HG03457 (cell line): ENCODE data around the gene CCDC116.
"Not testable (repeated sequence)": the region's sequence is repeated elsewhere in the genome, so short reads cannot be mapped to it uniquely, and the experiment has no call there.

ENCODE experiments used
- ATAC-seq: cut with Tn5 transposase; IDR thresholded peaks from one replicate; pipeline ENCODE4 v1.9.1; 2021; ENCODE audit warnings: moderate number of reproducible peaks; ENCODE audit not compliant: unreplicated experiment

The CCDC116 gene

DNA sequence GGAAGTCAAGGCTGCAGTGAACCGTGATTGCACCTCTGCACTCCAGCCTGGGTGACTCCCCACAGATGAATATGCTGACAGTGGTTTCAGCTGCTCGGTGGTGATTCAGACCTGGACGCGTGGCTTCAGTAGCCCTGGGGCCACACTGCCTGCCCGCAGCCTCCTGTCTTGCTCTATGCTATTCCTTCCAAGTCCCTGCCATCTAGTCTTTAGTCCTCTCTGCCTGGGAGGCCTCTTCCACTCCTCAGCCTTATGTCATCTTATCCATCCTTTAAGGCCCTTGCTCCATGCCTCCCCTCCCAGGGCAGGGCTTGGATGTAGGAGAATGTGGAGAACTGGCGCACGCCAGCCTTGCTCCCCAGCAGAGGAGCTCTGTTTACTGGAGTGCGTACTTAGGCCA lies 25.8 kb upstream of the CCDC116 start:
- ATAC-seq: no peak

DNA sequence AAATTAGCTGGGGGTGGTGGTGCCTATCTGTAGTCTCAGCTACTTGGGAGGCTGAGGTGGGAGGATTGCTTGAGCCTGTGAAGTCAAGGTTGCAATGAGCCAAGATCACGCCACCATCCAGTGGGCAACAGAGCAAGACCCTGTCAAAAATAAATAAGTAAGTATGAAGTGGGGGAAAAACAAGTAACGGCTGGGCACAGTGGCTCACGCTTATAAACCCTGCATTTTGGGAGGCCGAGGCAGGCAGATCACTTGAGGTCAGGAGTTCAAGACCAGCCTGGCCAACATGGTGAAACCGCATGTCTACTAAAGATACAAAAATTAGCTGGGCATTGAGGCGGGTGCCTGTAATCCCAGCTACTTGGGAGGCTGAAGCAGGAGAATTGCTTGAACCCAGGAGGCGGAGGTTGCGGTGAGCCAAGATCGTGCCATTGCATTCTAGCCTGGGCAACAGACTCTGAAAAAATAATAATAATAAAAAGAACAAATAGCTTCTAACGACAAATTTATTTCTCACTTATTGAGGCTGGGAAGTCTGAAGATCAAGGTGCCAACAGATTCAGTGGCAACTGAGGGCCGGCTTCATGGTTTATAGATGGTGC lies 22.9 kb upstream of the CCDC116 start:
- not testable (repeated sequence) for ATAC-seq

DNA sequence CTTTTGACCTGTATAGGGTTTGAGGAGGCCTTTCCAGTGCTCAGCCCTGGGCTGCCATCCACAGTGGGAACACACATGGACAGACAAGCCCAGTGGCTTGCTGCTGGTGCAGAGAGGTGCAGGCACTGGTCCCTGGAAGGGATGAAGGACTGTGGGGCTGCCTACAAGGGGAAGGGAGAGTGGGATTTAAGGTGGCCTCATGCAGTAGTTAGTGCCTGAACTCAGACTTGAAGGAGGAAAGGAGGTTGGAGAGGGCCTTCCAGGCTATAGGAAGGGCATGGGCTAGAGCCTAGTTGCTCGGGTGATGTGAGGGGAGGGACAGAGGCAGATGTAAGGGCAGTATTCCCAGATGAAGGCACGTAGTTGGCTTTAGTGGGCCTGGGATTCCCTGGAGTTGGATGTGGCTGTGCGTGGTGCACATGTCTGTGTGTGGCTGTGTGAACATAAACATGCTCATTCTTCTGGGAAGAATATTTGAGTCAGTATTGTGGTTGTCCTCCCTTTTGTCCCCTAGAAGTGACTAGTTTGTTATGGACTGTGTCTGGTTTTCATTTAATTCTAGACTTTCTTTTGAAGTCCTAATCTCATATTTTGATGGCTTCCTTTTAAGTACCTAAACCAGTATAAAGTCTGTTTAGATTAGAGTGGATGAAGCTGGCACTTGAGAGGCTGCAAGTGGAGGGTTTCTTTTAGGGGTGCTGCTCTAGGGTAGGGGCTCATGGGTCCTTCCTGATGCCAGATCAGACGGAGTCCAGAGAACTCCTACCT lies 21.2 kb upstream of the CCDC116 start:
- no peak for ATAC-seq

DNA sequence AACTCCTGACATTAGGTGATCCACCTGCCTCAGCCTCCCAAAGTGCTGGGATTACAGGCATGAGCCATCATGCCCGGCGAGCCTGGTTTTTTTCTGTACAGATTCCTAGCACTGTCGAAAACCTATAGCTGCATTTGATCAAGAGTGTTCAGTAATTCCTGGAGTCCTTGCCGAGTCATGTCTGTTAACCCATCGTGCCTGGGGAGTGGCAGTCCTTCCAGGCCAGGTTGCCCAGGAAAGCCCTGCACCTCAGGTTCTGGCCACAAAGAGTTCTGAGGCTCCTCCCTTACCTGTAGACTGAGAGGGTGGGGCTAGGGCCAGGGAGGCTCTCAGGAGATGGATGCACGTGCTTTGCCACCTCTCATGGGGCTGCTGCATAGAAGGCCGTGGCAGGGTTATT lies 19.7 kb upstream of the CCDC116 start:
- ATAC-seq: no peak

DNA sequence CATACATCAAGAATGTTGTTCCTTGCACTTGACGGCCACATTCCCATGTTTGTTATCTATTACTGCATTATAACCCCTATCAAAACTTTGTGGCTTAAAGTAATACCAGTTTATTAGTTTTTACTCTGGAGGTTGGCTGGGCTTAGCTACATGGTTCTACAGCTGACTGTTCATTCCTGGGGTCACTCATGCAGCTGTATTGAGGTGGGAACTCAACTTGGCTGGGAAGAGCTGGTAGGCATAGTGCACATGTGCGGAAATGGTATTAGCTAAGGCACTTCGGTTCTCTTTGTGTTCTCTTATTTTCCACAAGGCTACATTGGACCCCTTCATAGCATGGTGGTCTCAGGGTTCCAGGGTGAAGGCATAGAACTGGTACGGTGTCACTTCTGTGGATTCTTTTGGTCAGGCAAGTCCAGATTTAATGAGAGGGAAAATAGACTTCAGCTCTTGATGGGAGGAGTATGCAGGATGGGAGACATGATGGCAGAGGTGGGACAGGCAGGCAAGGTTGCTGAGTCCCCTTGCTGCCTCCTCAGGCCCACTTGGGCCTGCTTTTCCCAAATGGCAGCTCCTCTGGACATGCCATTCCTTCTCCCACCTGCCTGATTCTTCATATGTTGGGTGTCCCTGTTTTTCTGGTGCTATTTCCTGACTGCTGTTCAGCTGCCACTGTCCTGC lies 18.9 kb upstream of the CCDC116 start:
- ATAC-seq: no peak

DNA sequence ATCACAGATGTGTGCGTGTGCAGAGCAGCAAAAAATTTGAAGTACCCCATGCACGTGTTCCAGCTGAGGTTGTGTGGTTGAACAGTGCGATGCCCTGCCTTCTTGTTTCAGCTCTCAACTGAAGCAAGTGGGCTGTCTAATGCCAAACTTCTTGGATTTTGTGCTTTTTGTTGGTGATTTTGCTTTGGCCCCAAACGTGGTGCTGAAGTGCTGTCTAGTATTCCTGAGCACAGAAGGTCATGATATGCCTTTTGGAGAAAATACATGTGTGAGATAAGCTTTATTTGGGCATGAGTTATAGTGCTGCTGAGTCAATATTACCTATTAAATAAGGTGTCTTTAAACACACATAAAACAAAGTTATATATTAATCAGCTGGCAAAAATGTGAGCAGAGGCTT lies 16.8 kb upstream of the CCDC116 start:
- ATAC-seq: no peak

DNA sequence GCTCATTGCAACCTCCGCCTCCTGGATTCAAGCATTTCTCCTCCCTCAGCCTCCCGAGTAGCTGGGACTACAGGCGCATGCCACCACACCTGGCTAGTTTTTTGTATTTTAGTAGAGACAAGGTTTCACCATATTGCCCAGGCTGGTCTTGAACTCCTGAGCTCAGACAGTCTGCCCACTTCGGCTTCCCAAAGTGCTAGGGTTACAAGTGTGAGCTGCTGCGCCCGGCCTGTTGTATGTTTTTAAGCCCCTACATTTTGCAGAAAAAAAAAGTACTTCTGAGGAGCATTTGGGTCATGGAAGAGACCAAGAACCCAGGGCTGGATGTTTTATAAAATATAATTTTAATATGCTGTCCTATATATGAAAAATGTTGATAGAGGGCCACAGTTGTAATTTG lies 15.2 kb upstream of the CCDC116 start:
- ATAC-seq: not testable (repeated sequence)

DNA sequence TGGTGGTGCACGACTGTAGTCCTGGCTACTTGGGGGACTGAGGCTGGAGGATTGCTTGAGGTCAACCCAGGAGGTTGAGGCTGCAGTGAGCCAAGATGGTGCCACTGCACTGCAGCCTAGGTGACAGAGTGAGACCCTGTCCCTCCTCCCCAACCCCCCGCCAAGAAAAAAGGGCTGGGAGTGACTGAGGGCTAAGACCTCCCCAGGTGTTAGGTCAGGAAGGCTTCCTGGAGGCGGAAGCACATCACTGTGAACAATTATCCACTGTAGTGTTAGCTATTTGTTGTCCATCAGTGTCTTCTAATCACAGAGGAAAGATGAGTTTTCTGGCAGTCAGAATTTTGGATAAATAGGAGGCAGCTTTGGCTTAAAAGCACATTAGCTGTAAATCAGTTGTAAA lies 11.5 kb upstream of the CCDC116 start:
- ATAC-seq: no peak

DNA sequence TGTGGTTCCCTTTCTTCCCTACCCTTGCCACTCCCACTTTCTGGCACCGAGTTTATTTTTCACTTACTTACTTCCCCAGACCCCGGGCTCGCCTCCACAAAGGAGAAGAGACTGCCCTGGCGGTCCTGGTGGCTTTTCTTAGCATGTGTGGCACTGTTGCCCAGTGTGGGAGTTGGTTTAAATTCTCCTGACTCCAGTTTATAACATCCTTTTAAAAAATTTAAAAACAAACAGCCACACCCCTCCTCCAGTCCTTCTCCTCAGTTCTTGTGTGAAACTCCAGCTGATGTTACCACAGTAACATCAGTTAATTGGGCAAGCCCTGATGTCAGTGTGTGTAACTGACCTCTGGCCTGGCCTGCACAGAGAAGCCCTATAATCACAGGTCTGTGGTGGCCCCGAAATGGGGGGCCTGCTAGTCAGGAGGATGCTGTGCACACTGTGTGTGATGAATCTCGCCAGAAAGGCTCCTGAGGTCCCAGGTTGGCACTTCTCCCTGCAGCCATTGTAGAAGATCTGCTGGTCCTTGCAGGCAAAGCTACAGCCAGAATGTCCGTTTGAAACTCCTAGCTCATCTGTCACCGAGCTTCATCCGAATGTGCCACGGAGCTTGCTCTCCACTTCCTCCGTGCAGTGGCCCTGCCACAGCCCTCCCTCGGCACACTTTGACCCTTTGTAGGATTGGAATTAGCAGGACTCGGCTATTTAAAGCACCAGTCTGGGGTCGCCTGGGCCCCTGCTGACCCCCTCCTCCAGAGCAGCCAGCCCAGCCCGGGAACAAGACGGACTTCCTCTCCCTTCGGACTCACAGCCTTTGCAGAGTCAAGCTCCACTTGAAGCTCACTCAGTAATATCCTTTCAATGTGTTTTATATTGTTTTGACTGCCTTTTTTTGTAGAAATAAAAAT lies 10.3 kb upstream of the CCDC116 start:
- no peak for ATAC-seq

DNA sequence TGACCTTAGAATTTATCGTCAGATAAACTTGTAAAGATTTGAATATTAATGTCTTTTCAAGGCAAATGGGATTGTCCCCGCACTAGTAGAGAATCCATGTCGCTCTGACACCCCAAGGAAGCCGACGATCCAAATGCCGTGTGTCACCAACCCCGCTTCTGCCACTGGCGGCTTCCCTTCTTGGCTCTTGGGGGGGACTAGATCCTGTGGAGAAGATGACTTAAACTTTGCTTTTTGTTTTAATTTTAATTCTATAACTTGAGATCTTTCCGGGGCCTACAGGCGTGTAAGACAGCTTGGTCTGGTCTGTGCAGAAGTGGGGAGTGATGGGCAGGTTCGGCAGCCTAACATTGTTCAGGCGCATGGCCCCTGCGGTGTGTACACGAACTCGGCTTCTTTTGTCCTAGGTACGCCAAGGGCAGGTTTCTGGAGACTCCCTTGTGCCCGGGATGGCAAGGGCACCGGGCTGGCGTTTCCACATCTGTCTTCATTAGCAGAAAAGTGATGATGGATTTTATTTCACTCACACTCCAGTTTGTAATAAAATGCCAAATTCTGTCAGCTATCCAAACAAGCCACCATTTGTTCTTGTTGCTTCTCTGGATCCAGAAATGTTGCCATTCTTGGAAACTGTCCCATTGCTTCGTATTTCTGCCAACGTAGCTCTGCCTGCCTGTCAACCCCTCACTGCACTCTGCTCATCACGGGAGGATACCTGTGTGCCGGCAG lies 9.5 kb upstream of the CCDC116 start:
- ATAC-seq: no peak

DNA sequence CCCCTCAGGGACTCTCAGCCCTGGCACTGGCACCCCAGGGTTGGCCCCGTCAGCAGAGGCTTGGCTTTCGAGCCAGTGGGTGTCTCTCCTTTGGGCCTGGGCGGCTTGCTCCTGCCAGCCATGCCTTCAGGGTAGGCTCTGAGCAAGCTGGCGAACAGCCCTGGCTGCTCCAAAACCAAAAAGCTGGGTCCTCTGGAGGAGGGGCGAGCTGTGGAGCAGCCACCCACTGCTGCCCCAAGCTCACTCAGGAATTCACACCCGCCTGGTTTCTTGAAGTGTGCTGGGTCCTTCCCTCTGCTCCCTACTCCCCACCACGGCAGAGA lies 9.0 kb upstream of the CCDC116 start:
- ATAC-seq: no peak

DNA sequence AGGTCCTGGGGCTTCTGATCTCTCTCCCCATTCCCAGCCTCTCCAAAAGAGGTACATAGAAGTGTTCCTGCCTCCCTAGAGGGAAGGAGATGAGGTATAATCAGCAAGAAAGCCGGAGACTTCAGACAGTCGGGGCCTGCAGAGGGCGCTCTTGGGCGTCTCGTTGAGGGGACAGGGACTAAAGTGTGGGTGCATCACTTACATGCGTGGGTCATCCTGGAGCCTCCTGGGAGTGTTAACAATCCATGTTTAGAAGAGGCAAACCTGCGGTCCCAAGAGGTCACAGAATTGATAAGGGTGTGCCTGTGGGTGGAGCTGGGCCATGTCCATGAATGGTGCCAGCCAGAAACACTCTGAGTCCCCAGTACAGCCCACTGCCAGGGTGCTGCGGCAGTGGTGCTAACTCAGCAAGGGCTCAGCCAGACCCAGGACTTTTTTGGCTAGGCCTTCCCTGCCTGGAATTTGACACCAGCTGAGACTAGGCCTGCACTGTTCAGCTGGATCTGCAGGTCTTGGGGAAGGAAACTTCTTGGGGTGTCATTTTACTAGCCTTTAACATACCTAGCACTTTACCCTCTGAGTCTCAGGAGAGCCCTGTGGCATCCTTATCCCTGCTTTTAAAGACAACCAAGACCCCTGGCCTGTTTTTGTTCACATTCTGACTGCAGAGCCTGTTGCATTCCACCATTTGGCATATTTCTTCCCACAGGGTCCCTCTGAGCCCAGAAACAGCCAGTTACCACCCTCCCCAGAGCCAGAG lies 8.3 kb upstream of the CCDC116 start:
- ATAC-seq: no peak

DNA sequence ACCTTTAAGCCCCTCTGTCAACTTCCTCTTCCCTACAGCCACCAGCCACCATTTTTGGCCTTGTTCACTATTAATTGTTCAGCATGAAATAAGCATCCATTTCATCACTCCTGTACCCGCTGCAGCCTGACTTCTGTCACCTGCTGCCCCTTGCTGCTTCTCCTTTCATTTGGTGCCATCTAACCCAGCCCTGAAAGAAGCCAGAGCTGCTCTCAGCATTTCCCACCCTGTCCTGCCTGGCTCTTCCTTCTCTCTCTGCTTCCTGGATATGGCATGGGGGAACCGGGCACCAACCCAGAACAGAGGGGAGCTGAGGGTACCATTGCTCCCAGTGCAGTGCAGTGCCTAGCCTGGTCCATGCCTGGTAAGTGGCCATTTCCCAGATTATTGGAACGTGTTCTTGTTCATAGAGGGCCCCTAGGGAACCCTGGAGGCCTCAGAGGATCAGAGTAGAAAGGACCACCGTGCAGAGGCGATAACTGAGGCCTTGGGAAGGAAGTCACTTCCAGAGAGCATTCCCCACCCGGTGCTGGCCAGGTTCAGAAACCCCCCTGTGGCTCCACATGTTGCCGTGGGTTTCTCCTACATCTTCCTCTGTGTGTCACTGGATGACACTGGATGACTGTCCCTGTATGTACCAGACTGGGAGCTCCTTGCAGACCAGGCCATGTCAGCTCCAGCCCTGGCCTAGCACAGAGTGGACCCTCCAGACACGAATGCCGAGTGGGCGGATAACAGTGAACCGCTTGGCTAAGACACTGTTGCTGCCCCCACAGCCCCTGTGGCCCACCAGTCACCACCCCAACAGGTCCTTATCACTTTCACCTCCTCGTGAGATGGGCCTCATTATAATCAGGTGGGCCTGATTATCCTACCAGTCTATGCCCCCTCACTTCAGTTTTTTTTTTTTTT lies 7.4 kb upstream of the CCDC116 start:
- ATAC-seq: no peak

DNA sequence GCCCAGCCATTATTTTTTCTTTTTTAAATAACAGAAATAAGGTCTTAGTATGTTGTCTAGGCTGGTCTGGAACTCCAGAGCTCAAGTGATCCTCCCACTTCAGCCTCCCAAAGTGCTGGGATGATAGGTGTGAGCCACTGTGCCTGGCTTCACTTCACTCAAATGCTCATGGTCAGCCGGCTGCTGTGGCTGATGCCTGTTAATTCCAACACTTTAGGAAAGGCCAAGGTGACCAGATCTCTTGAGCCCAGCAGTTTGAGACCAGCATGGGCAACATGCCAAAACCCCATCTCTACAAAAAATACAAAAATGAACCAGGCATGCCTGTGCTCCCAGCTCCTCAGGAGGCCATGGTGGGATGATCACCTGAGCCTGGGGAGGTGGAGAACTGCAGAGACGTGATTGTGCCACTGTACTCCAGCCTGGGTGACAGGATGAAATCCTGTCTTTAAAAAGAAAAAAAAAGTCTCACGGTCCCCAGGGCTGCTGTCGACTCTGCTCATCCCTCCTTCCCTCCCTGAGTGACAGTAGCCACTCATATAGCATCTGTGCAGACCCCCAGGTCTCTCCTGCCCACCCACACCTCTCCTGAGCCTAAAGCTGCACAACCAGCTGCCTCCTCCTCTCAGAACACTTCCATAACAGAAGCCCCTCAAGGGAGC lies 6.4 kb upstream of the CCDC116 start:
- ATAC-seq: no peak

DNA sequence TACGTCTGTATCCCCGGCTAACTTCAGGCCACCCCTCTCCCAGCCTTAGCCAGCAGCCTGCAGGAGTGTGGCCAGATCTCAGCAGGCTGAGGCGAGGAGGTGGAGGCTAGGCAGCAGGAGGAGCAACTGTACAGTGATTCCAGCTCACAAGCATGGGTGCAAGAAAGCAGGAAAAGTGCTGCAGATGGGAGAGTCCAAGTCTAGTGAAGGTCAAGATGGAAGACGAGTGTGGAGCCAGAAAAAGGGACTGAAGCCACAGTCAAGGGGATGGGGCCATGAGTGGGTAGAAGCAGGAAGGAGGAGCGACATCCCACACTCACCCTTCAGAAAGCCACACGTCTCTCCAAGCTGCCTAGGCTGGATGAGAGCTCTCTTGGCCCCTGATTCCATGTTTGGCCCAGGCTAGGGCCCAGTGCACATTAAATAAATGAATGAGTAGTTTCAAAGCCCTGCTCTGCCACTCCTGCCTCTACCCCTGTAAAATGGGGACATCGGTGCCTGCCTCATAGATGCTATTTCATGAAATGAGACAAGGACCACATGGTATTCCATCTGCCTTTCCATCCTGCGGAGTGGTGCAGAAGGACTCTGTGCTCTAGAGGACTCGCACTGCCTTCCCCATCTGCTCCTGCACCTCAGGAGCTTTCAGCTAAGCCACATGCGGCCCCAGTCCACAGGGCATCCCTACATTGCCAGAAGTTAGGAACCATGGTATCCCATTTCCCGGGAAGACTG lies 5.7 kb upstream of the CCDC116 start:
- ATAC-seq: no peak

DNA sequence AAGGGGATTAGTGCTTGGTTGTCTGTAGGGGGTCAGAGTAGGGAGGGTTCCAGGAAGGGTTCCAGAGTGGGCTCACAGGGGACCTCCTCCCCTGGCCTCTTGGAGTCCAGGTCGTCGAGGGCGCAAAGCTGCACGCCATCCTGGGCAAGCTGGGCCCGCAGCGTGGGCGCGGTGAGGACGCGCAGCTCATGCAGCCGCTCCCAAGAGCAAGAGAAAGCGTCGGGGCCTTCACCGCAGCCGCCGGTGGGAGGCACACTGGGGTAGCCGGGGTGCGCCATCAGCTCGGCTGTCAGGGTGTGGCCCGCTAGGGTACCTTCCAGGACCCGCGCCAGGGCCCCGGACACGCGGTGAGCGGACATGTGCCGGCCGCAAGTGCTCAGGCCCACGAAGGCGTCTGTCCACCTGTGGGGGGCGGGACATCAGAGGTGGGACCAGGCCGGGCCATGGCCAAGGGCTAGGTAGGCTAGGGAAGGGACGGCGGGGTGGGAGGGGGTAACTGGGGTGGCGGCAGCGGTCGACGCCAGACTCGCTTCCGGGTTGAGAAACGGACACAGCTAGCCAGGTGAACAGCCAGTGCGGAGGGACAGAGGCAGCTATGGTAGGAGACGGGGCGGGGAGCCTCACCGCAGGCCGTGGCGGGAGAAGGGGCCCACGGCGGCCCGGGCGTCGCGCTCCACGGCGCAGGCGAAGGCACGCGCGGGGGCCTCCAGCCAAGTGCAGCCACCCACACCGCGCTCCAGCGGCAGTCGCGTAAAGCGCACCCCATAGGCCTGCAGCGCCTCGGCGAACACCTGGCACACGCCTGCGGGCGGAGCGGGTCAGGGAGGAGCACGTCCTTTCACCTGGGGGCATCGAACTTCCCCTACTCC lies 3.9 kb upstream of the CCDC116 start:
- no peak for ATAC-seq
